Gastrocnemius medialis (tissue), 4 donors: Measurements from ENCODE around the gene MCUR1.

Source experiments
- CTCF ChIP-seq, 5 experiments: fragments of 450-650 bp in 3 of 5; fragments of 200-600 bp in 2 of 5; sonication (generic) in 2 of 5; IDR thresholded peaks in 4 of 5; conservative IDR thresholded peaks in 1 of 5; 1 replicate in 4 of 5; 2 replicates in 1 of 5; pipeline ENCODE4 v1.5.1; 2016 to 2019; ENCODE audit warnings: antibody characterized with exemption in 5 of 5, mild to moderate bottlenecking in 3 of 5, moderate library complexity in 3 of 5
- POLR2A ChIP-seq, 2 donors: fragments of 450-650 bp; IDR thresholded peaks; one replicate each; pipeline ENCODE4 v1.6.1; 2017; ENCODE audit warnings: antibody characterized with exemption in 2 of 2, mild to moderate bottlenecking in 2 of 2, moderate library complexity in 2 of 2

GRCh38 chr6:13846841-13847240 lies 32.5 kb upstream of the MCUR1 start:
- TF ChIP-seq POLR2A (IDR thresholded peaks at IDR 0.05) (no peak), CTCF (IDR thresholded peaks at IDR 0.05 in 4 of 5, conservative IDR thresholded peaks at IDR 0.05 in 1 of 5) (no peak)
